ENCODE results near the gene MB21D2.
A peak's percentile ranks its signal among the peaks of the same experiment; 100 is the strongest.

MB21D2 gene

DNA sequence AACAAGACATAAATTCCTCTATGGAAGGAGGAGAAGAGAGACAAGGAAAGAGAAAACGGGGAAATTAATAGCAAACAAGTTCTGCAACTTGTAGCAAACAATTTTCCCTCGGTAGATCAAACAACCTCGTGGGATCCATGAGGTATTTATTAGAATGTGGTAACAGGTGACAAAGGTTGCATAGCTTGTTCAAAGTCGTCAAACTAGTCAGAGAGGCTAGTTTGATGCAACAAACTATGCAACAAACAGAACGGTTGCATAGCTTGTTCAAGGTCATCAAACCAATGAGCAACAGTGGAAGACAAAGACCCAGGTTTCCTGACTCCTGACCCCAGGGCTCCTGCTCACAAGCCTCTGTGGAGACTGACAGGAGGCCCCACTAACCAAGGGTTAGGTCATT is 20.7 kb downstream of the MB21D2 start:
- Mint-ChIP-seq H3K27me3 (peaks cover 0 to 10% of the 10 kb centered on the region in 2 donors), H3K4me3 (no peak overlapping the region), H3K9me3 (peaks cover 4 to 8% of the 10 kb centered on the region in 2 donors), H3K36me3 (ENCODE audit: insufficient read depth) (peaks cover 8% of the 10 kb centered on the region), H3K27ac (no peak overlapping the region), H3K4me1 (ENCODE audit: low read depth in 2 of 2) (peaks cover 7 to 32% of the 10 kb centered on the region in 2 donors)
- DNase-seq (no peak), ATAC-seq (replicated peaks) (no peak)

DNA sequence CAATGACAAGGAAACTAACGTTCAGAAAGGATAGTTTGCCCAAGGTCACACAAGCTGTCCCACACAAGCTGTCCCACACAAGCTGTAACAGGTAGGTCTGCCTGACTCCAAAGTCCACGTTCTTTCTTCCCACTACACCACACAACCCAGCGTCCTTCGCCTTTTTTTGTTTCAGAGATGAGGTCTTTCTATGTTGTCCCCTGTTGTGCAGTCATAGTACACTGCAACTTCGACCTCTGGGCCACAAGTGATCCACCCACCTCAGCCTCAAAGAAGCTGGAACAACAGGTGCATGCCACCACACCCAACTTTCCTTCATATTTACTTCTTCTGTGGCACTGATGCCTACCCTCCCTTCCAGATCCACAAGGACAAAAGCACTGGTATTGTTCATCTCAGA is 21.4 kb downstream of the MB21D2 start:
- ATAC-seq (replicated peaks) (no peak), DNase-seq (no peak)
- peaks cover 4 to 8% of the 10 kb centered on the region in 2 donors for H3K9me3 Mint-ChIP-seq
- H3K4me3 Mint-ChIP-seq, result no peak overlapping the region
- H3K27me3 Mint-ChIP-seq, result peaks cover 0 to 10% of the 10 kb centered on the region in 2 donors
- no peak overlapping the region for H3K27ac Mint-ChIP-seq
- peaks cover 8% of the 10 kb centered on the region for H3K36me3 Mint-ChIP-seq (ENCODE audit: insufficient read depth)
- H3K4me1 Mint-ChIP-seq (ENCODE audit: low read depth in 2 of 2), result peaks cover 7 to 33% of the 10 kb centered on the region in 2 donors

DNA sequence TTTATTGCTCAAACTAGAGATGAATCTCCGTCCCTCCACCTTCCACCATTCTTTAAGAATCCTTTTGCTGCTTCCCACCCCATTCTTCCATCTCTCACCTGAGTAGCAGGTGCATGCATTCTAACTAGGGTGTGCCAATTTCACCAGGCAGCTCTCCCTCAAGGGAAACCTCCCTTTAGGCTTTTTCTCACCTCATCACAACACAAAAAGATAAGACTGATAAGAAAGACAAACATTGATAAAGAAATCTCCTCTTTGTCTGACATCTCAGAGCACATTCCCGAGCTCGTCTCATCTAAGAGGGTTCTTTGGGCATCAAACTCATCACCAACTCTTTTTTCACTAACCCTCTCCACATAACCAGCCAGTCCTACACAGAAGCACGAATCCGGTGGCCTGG is 23.0 kb downstream of the MB21D2 start:
- H3K36me3 Mint-ChIP-seq (ENCODE audit: insufficient read depth), result peaks cover 8% of the 10 kb centered on the region
- H3K27ac Mint-ChIP-seq, result peak overlapping the region in 1 of 2 donors; percentile 81
- H3K9me3 Mint-ChIP-seq, result peaks cover 4 to 8% of the 10 kb centered on the region in 2 donors
- H3K4me3 Mint-ChIP-seq, result peak overlapping the region in 1 of 2 donors; percentile 40
- peaks cover 0 to 10% of the 10 kb centered on the region in 2 donors for H3K27me3 Mint-ChIP-seq
- peaks cover 7 to 32% of the 10 kb centered on the region in 2 donors for H3K4me1 Mint-ChIP-seq (ENCODE audit: low read depth in 2 of 2)
- DNase-seq (no peak), ATAC-seq (replicated peaks) (no peak)

DNA sequence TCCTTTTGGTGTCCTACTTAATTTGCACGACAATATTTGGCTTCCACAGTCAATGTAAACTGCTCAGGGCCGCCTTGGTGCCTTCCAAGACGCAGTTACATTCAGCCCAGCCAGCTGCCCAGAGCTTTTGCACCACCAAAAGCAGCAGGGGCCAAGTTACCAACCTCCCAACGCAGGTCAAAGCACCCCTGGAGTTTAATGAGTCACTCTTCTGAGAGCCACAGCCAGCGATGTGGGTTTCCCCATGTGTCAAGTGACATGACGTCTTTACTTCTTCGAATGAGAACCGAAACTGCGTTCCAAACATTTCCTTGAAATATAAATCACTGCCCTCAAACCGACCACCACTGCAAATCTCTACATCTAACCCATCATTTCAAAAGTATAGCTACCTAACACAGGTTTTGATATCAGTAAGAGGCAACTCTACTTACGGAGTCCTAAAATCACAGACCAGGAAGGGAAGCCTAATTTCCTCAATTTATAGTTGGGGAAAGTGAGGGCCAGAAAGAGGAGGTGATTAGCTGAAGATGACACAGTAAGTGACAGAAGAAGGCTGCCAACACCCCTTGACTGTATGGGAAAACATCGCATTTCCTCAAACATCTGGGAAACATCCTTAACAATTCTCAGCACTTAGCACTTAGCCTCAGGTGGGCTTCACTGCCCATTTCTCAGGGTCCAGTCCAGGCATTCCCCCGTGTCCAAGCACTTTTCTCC is 24.5 kb downstream of the MB21D2 start:
- Mint-ChIP-seq H3K4me3 (peak overlapping the region in 1 of 2 donors; percentile 41), H3K27ac (peak overlapping the region; percentile 50 to 80), H3K4me1 (ENCODE audit: low read depth in 2 of 2) (peaks cover 4 to 25% of the 10 kb centered on the region in 2 donors), H3K27me3 (peaks cover 0 to 10% of the 10 kb centered on the region in 2 donors), H3K36me3 (ENCODE audit: insufficient read depth) (peaks cover 8% of the 10 kb centered on the region), H3K9me3 (peaks cover 2 to 8% of the 10 kb centered on the region in 2 donors)
- ATAC-seq (replicated peaks) (peak; percentile 92), DNase-seq (peak in 2 of 3 experiments; percentile 38 to 39)

DNA sequence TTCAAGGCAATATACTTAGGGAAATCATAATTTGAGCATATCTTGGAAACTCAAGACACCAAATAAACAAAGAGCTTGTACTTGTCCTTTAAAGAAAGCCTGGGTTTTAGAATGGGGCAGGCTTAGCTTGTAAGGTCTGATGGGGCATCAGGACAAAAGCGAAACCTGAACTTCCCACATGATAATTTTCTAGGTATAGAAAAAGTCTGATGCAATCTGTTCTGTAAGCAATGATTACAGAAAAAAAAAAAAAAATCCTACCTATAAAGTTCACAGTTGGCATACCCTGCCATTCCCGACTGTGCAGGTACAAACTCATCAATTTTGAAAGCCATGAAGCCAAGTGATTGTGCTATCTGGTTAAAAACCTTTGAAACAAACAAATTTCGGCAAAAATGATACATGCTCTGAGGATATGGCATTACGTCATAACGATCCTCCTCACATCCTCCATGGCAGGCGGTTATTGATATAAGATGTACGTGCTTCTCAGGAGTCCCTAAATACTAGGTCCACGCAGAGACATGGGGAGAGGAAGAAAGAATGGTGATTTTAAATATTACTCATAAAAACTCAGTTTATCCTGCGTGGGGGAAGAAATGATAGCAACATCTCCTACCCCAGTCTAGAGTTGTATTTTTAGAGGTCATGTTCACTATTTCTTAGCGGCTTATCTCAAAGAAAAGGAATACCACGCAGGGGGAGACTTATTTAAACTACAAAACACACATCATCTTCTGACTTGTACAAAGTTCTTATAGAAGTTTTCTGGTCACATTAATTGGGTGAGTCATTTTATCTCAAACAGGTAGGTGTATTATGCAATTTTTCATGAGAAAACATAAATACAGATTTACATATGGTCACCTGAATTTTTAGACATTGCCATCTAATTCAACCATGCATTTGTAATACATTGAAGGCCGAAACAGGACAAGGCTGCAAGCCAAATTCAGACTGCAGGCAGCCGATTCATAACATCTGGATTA is 27.0 kb downstream of the MB21D2 start:
- Mint-ChIP-seq H3K36me3 (ENCODE audit: insufficient read depth) (peaks cover 5% of the 10 kb centered on the region), H3K9me3 (peaks cover 0 to 4% of the 10 kb centered on the region in 2 donors), H3K27me3 (peaks cover 0 to 5% of the 10 kb centered on the region in 2 donors), H3K4me1 (ENCODE audit: low read depth in 2 of 2) (peaks cover 4 to 23% of the 10 kb centered on the region in 2 donors), H3K27ac (peak overlapping the region in 1 of 2 donors; percentile 26), H3K4me3 (peak overlapping the region in 1 of 2 donors; percentile 25)
- ATAC-seq (replicated peaks), result no peak
- no peak for DNase-seq

GRCh38 chr3:192889679-192890078 is 28.0 kb downstream of the MB21D2 start:
- DNase-seq, result no peak
- no peak for ATAC-seq (replicated peaks)
- H3K4me3 Mint-ChIP-seq, result no peak overlapping the region
- H3K9me3 Mint-ChIP-seq, result peaks cover 0 to 3% of the 10 kb centered on the region in 2 donors
- H3K27me3 Mint-ChIP-seq, result no peaks in the 10 kb centered on the region
- H3K4me1 Mint-ChIP-seq (ENCODE audit: low read depth in 2 of 2), result peaks cover 4 to 20% of the 10 kb centered on the region in 2 donors
- peaks cover 4% of the 10 kb centered on the region for H3K36me3 Mint-ChIP-seq (ENCODE audit: insufficient read depth)
- H3K27ac Mint-ChIP-seq, result no peak overlapping the region

GRCh38 chr3:192888190-192888589 is 29.5 kb downstream of the MB21D2 start:
- Mint-ChIP-seq H3K27me3 (no peaks in the 10 kb centered on the region), H3K36me3 (ENCODE audit: insufficient read depth) (peaks cover 3% of the 10 kb centered on the region), H3K9me3 (peaks cover 0 to 3% of the 10 kb centered on the region in 2 donors), H3K4me1 (ENCODE audit: low read depth in 2 of 2) (peaks cover 4 to 12% of the 10 kb centered on the region in 2 donors), H3K27ac (peak overlapping the region in 1 of 2 donors; percentile 41), H3K4me3 (no peak overlapping the region)
- DNase-seq (no peak), ATAC-seq (replicated peaks) (no peak)

DNA sequence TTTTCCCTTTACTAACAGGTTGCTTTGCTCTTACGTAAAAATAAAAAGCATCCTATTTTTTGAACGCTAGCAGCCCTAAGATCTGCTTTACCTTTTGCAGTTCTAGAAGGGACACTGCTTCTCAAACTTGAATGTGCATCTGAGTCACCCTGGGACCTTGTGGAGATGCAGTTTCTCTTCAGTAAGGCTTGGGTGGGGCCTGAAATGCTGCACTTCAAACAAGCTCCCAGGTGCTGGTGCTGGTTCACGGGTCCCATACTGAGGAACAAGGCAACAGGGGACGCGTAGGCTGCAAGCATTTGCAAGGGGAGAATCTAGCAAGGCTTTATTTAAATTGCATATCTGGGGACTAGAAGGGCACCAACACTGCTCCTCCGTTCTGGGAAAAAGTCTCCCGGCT is 30.0 kb downstream of the MB21D2 start:
- no peaks in the 10 kb centered on the region for H3K27me3 Mint-ChIP-seq
- H3K9me3 Mint-ChIP-seq, result peaks cover 0 to 3% of the 10 kb centered on the region in 2 donors
- H3K4me1 Mint-ChIP-seq (ENCODE audit: low read depth in 2 of 2), result peaks cover 0 to 9% of the 10 kb centered on the region in 2 donors
- H3K36me3 Mint-ChIP-seq (ENCODE audit: insufficient read depth), result no peaks in the 10 kb centered on the region
- peak overlapping the region in 1 of 2 donors; percentile 36 for H3K4me3 Mint-ChIP-seq
- DNase-seq (no peak), ATAC-seq (replicated peaks) (no peak)
- H3K27ac Mint-ChIP-seq, result peak overlapping the region in 1 of 2 donors; percentile 41

DNA sequence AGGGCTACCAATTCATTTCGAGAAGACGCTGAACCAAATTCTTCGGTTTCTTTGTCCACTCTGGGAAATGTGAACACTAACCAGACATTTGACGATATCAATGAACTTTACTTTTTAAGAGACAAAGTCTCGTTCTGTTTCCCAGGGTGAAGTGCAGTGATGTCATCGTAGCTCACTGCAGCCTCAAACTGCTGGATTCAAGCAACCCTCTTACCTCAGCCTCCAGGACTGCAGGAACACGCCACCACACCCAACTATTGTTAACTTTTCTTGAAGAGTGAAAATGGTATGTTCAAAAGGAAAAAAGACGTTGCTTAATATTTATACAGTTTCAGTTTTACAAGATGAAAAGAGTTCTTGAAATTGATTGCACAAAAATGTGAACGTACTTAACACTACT is 30.6 kb downstream of the MB21D2 start:
- H3K36me3 Mint-ChIP-seq (ENCODE audit: insufficient read depth), result no peaks in the 10 kb centered on the region
- peak overlapping the region in 1 of 2 donors; percentile 36 for H3K4me3 Mint-ChIP-seq
- H3K27ac Mint-ChIP-seq, result peak overlapping the region in 1 of 2 donors; percentile 70
- peaks cover 0 to 3% of the 10 kb centered on the region in 2 donors for H3K9me3 Mint-ChIP-seq
- H3K27me3 Mint-ChIP-seq, result no peaks in the 10 kb centered on the region
- ATAC-seq (replicated peaks), result no peak
- DNase-seq, result no peak
- H3K4me1 Mint-ChIP-seq (ENCODE audit: low read depth in 2 of 2), result peaks cover 0 to 7% of the 10 kb centered on the region in 2 donors

DNA sequence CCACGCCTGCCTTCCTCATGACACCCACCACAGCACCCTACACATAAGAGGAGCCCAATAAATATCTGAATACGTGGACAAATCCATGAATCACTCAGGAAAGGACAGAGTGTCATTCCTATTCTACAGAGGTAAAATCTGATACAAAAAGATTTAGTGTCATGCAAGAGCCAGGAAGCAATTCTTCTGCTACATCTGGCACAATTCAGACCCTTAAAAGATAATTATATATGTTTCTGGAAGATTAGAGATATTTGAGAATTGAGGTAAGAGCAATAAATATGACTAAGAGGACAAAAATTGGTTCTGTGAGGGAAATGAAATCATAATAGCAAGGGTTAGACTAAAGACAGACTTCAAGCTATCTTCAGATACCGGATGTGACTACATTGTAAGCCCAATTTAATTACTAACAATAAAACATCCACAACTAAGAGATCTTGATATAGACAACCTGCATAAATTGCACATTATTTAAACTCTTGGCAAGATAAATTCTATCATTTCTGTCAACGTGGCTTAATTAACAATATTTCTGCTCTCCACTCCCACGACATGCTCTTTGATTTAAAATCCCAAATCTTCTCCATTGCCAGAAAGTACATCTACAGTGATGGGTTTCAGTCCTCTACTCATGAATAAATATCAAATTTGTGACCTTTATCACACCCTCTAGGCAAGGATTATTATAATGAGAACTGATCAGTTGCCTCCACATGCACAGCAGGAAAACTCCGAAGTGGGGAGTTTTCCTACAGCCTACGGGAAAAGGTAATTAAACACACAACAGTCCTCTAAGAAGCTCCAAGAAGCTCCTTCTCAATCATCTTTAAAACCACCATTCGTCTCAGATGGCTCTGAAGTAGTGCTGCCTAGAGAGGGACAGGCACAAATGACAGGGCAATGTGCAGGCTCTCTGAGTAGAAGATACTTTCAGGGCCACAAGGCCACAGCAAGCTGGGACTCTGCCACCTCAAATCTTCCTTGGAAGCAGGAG is 32.6 kb downstream of the MB21D2 start:
- Mint-ChIP-seq H3K4me3 (no peak overlapping the region), H3K27me3 (no peaks in the 10 kb centered on the region), H3K4me1 (ENCODE audit: low read depth in 2 of 2) (peaks cover 0 to 6% of the 10 kb centered on the region in 2 donors), H3K36me3 (ENCODE audit: insufficient read depth) (no peaks in the 10 kb centered on the region), H3K27ac (no peak overlapping the region), H3K9me3 (peaks cover 0 to 3% of the 10 kb centered on the region in 2 donors)
- no peak for ATAC-seq (replicated peaks)
- DNase-seq, result no peak

- DNase-seq (no peak), ATAC-seq (replicated peaks) (no peak)
- Mint-ChIP-seq H3K9me3 (peaks cover 0 to 3% of the 10 kb centered on the region in 2 donors), H3K27me3 (no peaks in the 10 kb centered on the region), H3K4me1 (ENCODE audit: low read depth in 2 of 2) (peaks cover 0 to 3% of the 10 kb centered on the region in 2 donors), H3K27ac (no peak overlapping the region), H3K36me3 (ENCODE audit: insufficient read depth) (no peaks in the 10 kb centered on the region), H3K4me3 (no peak overlapping the region)
Measured at GRCh38 chr3:192883512-192883911, 34.1 kb downstream of the MB21D2 start.

DNA sequence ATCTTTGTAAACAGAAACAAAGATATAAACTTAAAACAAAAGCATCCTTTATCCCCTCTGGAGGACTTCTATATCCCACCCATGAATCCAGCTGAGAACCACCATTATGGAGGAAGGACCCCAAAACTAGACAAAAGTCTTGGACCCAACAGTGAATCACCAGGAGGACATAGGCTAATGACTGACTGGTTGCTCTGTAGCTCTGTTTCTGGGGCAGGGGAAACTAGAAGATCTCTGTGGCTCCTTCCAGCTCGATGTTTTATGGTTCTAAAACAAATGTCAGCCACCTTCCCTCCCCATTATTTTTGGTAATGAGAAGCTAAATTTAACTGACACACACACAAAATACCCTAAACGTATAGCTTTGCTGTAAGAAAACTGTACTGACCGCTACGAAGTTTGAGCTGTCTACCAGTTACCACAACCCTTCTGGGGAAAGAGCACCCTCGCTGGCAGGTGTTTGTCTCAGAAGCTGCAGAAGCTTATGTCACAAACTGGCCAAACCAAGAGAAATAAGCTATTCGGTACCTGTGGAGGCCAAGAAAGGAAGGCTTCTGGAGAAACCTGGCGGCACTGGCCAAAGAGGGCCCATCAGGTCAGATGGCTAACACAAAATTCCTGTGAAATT is 36.4 kb downstream of the MB21D2 start:
- no peaks in the 10 kb centered on the region for H3K27me3 Mint-ChIP-seq
- peaks cover 0 to 2% of the 10 kb centered on the region in 2 donors for H3K9me3 Mint-ChIP-seq
- no peak for ATAC-seq (replicated peaks)
- H3K4me1 Mint-ChIP-seq (ENCODE audit: low read depth in 2 of 2), result no peaks in the 10 kb centered on the region
- H3K4me3 Mint-ChIP-seq, result no peak overlapping the region
- no peak overlapping the region for H3K27ac Mint-ChIP-seq
- no peak for DNase-seq
- no peaks in the 10 kb centered on the region for H3K36me3 Mint-ChIP-seq (ENCODE audit: insufficient read depth)
